Fibroblast of skin of abdomen (primary cell): ENCODE results near the gene ZBED1.
"Not testable (repeated sequence)": the region's sequence is repeated elsewhere in the genome, so short reads cannot be mapped to it uniquely, and the experiment has no call there.

ENCODE experiments used
- DNase-seq: peaks from one replicate; pipeline ENCODE4 v3.0.0-alpha.2; 2013

The ZBED1 gene

DNA sequence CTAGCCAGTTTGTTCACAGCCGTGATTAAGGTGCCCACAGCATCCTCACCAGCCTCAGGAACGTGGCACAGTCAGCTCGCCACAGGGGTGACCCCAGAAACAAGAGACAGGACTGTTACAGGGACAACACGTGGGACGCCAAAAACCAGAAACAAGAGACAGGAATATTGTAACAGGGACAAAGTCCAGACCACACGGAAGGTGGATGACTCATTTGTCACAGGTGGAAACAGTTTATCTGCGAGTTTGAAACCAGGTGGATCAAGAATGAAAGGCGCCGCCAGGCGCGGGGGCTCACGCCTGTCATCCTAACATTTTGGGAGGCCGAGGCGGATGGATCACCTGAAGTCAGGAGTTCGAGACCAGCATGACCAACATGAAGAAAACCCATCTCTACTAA is 27.7 kb downstream of the ZBED1 start:
- DNase-seq: not testable (repeated sequence)

DNA sequence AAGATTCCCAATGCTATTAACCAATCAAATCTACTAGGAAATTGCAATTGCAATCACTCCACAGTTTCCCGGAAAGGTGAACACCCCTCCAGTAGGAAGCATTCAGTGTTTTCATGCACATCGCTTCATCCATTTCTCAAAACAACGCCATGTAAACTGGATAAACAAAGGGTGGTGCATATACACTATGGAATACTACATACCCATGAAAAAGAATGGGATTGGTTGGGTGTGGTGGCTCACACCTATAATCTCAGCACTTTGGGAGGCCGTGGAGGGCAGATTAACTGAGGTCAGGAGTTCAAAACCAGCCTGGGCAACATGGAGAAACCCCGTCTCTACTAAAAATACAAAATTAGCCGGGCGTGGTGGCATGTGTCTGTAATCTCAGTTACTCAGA is 29.1 kb downstream of the ZBED1 start:
- no peak for DNase-seq

DNA sequence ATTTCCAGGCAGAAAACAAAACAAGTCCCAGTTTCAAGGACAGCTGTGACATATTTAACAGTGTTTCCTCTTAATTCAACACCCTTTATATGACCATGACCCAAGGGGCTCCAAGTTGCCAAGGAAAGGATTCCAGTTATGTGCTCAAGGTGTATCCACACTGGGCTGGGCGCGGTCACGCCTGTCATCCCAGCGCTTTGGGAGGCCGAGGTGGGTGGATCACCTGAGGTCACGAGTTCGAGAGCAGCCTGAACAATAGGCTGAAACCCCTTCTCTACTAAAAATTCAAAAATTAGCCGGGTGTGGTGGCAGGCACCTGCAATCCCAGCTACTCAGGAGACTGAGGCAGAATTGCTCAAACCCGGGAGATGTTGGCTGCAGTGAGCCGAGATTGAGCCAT is 29.6 kb downstream of the ZBED1 start:
- DNase-seq: not testable (repeated sequence)

DNA sequence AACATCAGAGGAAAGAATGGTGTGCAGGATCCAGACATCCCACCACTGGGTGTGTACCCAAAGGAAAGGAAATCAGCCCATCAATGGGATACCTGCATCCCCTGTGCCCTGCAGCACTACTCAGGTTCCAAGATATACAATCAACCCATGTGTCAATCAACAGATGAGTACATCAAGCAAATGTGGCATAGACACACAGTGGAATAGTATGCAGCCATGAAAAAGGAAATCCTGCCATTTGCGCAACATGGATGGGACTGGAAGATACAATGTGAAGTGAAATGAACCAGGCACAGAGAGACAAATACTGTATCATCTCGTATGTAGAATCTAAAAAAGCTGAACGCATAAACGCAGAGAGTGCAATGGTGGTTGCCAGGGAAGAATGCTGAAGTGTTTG is 30.9 kb downstream of the ZBED1 start:
- not testable (repeated sequence) for DNase-seq

DNA sequence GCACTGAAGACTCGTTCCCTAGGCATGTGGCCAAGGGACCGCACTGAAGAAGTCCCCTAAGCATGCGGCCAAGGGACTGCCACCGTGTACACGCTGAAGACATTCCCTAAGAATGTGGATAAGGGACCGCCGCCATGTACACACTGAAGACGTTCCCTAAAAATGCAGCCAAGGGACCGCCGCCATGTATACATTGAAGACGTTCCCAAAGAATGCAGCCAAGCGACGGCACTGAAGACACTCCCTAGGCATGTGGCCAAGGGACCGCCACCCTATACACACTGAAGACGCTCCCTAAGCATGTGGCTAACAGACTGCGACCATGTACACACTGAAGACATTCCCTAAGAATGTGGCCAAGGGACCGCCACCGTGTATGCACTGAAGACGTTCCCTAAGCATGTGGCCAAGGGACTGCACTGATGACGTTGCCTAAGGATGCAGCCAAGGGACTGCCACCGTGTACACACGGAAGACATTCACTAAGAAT is 31.5 kb downstream of the ZBED1 start:
- no peak for DNase-seq

DNA sequence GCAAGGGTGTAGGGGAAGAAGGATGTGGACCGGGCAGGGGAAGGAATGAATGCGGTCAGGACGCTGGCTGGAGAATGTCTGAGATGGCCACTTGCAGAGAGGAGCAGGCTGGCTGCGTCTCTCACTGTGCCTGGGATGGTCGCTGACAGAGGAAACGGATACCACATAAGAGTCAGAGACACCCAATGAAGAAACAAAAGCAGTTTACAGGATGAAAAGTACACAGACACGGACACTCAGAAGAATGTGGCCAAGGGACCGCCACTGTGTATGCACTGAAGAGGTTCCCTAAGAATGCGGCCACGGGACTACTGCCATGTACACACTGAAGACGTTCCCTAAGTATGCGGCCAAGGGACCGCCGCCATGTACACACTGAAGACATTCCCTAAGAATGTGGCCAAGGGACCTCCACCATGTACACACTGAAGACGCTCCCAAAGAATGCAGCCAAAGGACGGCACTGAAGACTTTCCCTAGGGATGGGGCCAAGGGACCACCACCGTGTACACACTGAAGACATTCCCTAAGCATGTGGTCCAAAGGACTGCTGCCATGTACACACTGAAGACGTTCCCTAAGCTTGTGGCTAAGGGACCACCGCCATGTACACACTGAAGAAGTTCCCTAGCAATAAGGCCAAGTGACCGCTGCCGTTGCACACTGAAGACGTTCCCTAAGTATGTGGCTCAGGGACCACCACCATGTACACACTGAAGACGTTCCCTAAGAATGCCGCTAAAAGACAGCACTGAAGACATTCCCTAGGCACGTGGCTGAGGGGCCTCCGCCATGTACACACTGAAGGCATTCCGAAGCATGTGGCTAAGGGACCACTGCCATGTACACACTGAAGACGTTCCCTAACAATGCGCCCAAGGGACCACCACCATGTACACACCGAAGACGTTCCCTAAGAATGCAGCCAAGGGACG is 32.2 kb downstream of the ZBED1 start:
- DNase-seq: no peak

DNA sequence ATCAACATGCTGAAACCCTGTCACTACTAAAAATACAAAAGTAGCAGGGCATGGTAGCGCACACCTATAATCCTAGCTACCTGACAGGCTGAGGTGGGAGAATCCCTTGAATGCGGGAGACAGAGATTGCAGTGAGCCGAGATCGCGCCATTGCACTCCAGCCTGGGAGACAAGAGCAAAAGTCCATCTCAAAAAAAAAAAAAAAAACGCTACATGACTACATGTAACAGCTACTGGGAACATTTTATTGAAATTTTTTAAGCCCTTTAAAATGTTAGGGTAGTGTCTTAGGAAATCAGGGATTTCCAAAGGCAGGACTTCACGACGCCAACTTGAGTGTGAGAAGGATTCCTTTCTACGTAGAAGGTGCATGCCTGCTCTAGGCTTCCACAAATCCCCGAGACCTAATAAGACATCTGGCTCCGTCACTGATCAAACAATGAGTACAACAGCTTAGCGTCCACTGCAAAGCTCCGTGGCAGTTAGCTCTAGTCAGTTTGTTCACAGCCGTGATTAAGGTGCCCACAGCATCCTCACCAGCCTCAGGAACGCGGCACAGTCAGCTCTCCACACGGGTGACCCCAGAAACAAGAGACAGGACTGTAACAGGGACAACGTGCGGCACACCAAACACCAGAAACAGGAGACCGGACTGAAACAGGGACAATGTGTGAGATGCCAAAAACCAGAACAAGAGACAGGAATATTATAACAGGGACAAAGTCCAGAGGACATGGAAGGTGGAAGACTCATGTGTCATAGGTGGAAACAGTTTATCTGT is 33.7 kb downstream of the ZBED1 start:
- DNase-seq: no peak

DNA sequence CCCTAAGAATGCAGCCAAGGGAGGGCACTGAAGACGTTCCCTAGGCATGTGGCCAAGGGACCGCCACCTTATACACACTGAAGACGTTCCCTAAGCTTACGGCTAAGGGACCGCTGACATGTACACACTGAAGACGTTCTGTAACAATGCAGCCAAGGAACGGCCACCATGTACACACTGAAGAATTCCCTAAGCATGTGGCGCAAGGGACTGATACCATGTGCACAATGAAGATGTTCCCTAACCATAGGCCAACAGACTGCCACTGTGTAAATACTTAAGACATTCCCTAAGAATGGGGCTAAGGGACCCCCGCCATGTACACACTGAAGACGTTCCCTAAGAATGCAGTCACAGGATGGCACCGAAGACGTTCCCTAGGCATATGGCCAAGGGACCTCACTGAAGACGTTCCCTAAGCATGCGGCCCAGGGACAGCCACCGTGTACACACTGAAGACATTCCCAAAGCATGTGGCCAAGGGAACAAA is 36.1 kb downstream of the ZBED1 start:
- no peak for DNase-seq

DNA sequence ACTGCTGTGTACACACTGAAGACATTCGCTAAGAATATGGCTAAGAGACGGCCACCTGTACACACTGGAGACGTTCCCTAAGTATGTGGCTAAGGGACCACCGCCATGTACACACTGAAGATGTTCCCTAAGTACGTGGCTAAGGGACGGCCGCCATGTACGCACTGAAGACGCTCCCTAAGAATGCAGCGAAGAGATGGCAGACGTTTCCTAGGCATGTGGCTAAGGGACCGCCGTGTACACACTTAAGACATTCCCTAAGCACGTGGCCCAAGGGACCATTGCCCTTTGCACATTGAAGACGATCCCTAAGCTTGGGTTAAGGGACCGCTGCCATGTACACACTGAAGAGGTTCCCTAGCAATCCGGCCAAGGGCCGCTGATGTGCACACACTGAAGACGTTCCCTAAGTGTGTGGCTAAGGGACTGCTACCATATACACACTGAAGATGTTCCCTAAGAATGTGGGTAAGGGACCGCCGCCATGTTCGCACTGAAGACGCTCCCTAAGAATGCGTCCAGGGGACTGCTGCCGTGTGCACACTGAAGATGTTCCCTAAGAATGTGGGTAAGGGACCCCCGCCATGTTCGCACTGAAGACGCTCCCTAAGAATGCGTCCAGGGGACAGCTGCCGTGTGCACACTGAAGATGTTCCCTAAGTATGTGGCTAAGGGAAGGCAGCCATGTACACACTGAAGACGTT is 36.7 kb downstream of the ZBED1 start:
- DNase-seq: peak; percentile 31

DNA sequence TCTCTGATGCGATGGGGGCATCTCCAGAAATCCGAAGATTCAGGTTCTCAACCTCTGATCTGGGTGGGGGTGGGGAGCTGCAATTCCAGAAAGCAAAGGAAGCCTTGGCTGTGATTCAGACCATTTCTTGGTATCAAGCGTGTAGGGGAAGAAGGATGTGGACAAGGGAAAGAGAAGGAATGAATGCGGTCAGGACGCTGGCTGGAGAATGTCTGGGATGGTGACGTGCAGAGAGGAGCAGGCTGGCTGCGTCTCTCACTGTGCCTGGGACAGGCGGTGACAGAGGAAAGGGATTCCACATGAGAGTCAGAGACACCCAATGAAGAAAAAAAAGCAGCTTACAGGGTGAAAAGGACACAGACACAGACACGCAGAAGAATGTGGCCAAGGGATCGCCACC is 37.3 kb downstream of the ZBED1 start:
- DNase-seq: peak; percentile 84

DNA sequence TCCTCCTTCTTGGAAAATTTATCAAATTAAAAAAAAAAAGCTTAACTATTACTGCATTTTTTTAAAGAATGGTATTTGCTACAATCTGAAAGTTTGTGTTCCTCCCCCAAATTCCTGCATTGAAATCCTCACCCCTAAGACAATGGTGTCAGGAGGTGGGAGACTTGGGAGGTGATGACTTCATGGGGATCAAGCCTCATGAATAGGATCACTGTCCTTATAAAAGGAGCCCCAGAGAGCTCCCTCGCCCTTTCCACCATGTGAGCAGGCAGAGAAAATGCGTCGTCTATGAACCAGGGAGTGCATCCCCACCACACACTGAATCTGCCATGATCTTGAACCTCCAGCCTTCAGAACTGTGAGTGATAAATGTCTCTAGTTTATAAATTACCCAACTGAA is 38.0 kb downstream of the ZBED1 start:
- DNase-seq: no peak

DNA sequence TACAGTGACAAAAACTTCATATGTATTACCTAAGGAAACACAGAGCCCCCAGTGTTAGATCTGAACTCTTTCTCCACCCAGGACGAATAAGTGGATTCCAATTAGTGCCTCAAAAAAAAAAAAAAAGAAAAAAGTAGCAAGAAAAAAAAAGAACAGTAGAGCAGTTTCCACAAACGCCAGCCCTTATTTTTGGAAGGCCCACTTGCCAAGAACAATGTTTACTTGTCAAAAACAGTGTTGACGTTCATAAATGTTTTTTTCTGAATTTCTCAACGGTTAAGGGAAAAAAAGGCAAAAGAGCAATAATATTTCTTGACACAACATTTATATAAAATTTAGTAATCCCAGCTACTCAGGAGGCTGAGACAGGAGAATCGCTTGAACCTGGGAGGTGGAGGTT is 38.7 kb downstream of the ZBED1 start:
- no peak for DNase-seq

DNA sequence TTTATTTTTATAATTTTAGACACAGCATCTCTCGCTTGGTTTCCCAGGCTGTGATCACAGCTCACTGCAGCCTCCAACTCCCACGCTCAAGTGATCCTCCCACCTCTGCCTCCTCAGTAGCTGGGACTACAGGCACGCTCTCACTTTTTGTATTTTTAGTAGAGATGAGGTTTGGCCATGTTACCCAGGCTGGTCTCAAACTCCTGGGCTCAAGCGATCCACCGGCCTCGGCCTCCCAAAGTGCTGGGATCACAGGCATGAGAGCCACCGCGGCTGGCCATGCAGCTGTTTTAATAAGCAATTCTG is 39.1 kb downstream of the ZBED1 start:
- no peak for DNase-seq

DNA sequence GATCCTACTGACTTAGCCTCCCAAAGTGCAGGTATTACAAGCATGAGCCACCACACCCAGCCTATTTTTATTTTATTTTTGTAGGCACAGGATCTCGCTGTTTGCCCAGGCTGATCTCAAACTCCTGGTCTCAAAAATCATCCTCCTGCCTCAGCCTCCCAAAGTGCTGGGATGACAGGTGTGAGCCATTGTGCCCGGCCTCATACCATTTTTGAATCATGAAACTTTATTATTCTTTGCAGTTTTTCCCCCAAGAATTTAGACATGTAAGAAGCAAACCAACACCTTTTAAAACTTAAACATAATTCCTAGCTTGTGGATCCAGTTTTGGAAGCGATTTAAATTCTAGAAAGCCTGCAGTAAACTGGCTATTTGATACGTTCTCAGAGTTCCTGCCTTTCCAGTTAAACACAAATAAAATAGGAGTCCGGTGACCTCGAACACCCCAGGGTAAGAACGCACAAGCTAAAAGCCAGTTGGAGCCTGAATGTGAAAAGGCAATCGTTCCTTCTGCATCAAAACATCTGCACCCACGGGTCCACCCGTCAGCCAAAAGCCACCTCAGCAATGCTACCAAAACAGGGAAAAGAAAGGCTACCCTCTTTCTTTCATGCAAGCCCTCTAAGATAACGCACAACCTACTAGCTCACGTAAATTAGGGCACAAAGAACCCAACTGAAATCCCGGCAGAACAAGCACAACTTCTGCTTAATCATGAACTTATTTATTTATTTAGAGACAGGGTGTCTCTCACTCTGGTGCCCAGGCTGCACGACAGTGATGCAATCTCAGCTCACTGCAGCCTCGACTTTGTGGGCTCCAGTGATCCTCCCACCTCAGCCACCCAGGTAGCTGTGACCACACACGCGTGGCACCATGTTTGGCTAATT is 39.7 kb downstream of the ZBED1 start:
- DNase-seq: not testable (repeated sequence)

DNA sequence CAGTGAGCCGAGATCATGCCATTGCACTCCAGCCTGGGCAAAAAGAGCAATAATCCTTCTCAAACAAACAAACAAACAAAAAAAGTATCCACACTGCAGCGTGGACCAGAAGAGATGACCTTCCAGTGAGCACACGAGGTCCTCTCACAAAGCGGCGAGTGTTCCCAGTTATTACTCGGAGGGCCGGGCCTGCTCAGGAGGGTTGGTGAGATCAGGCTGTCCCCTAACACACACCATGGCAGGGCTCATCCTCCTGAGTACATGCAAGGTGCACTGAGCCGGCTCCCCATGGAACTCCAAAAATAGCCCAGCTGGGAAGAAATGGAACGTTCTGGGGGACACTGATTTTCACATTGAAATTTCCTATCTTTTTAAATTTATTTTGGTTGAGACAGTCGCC is 40.7 kb downstream of the ZBED1 start:
- DNase-seq: not testable (repeated sequence)

DNA sequence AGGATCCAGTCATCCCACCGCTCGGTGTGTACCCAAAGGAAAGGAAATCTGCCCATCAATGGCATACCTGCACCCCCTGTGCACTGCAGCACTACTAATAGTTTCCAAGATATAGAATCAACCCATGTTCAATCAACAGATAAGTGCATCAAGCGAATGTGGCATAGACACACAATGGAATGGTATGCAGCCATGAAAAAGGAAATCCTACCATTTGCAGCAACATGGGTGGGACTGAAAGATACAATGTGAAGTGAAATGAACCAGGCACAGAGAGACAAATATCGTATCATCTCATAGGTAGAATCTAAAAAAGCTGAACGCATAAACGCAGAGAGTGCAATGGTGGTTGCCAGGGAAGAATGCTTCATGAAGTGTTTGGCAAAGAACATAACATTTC is 42.5 kb downstream of the ZBED1 start:
- no peak for DNase-seq

DNA sequence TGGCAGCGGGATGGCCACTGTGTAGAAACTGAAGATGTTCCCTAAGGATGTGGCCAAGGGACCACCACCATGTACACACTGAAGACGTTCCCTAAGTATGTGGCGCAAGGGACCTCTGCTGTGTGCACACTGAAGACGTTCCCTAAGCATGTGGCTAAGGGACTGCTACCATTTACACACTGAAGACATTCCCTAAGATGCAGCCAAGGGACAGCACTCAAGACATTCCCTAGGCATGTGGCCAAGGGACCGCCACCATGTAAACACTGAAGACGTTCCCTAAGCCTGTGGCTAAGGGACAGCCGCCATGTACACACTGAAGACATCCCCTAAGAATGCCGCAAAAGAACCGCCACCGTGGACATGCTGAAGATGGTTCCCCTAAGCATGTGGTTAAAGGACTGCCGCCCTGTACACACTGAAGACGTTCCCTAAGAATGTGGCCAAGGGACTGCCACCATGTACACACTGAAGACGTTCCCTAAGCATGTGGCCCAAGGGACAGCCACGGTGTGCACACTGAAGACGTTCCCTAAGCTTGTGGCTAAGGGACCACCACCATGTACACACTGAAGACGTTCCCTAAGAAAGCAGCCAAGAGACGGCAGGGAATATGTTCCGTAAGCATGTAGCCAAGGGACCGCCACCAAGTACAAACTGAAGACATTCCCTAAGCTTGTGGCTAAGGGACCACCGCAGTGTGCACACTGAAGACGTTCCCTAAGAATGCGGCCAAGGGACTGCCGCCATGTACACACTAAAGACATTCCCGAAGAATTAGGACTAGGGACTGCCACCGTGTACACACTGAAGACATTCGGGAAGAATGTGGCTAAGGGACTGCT is 43.3 kb downstream of the ZBED1 start:
- DNase-seq: no peak

DNA sequence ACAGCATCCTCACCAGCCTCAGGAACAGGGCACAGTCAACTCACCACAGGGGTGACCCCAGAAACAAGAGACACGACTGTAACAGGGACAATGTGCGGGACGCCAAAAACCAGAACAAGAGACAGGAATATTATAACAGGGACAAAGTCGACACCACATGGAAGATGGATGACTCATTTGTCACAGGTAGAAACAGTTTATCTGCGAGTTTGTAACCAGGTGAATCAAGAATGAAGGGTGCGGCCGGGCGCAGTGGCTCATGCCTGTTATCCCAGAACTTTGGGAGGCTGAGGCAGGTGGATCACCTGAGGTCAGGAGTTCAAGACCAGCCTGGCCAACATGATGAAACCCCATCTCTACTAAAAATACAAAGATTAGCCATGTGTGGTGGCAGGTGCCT is 44.7 kb downstream of the ZBED1 start:
- not testable (repeated sequence) for DNase-seq

DNA sequence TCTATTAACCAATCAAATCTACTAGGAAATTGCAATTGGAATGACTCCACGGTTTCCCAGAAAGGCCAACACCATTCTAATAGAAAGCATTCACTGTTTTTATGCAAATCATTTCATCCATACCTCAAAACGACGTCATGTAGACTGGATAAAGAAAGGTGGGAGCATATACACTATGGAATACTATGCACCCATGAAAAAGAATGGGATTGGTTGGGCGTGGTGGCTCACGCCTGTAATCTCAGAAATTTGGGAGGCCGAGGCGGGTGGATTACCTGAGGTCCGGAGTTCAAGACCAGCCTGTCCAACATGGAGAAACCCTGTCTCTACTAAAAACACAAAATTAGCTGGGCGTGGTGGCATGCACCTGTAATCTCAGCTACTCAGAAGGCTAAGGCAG is 46.2 kb downstream of the ZBED1 start:
- DNase-seq: not testable (repeated sequence)

DNA sequence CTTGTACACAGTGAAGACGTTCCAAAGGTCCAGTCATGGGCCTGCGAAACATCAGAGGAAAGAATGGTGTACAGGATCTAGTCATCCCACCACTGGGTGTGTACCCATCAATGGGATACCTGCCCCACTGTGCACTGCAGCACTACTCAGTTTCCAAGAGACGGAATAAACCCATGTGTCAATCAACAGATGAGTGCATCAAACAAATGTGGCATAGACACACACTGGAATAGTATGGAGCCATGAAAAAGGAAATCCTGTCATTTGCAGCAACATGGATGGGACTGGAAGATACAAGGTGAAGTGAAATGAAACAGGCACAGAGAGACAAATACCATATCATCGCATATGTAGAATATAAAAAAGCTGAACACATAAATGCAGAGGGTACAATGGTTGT is 48.0 kb downstream of the ZBED1 start:
- DNase-seq: no peak

DNA sequence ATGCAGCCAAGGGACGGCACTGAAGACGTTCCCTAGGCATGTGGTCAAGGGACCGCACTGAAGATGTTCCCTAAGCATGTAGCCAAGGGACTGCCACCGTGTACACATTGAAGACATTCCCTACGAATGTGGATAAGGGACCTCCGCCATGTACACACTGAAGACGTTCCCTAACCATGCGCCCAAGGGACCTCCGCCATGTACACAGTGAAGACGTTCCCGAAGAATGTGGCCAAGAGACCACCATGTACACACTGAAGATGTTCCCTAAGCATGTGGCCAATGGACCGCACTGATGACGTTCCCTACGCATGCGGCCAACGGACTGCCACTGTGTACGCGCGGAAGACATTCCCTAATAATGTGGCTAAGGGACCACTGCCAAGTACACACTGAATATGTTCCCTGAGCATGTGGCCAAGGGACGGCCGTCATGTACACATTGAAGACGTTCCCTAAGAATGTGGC is 48.4 kb downstream of the ZBED1 start:
- DNase-seq: no peak
